GM18498 (cell line): ENCODE measurements around the gene KHDC4.
A peak's percentile ranks its signal among the peaks of the same experiment; 100 is the strongest.

Experiments used
- ATAC-seq: cut with Tn5 transposase; IDR thresholded peaks from one replicate; pipeline ENCODE4 v1.9.1; 2021; ENCODE audit warnings: mild to moderate bottlenecking, moderate library complexity; ENCODE audit not compliant: unreplicated experiment

Gene KHDC4

DNA sequence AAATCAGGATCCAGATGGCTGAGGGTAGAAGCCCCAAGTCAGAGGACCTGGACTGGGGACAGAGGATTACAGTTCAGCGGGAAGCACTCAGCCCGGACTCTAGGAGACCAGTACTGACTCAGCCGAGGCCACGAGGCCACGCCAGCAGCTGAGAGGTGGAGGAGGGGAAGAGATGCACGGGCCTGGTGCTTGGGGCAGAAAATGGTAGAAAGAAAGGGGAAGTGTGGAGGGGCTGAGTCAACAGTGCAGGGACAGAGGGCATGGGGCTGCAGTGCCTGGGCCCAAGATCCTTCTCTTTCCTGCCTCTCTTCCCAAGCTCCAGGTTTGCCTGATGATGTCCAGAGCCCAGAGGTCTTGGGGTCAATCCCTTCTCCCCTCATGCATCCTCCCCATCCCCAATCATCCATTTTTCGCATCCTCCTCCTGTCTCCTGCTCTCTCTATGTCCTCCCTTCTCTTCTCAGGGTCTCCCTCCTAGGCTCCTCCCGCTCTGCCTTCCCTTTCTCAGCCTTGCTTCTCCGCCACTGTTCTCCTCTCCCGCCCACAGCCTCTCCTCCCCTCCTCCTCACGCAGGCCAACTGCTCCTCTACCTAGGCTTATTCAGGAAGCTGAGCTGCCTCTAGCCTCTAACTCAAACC lies 36.4 kb upstream of the KHDC4 start:
- ATAC-seq = peak; percentile 56

DNA sequence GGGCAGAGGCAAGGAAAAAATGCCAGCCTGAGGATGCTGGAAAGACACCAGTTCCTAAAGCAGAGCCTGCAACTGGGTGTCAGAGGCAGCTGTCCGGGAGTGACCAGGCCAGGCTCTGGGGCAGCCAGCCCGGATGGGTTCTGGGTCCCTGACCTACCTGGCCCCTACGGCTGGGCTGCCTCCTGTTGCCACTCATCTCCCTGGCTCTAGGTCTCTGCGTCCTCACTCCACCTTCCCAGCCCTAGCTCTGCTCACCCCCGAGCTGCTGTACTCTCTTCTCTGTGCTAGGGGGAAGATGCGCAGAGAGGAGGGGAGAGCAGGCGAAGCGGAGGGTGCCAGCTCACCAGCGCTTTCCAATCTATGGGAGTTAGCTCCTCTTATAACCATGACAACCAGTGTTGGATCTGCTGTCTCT lies 35.2 kb upstream of the KHDC4 start:
- no peak for ATAC-seq

DNA sequence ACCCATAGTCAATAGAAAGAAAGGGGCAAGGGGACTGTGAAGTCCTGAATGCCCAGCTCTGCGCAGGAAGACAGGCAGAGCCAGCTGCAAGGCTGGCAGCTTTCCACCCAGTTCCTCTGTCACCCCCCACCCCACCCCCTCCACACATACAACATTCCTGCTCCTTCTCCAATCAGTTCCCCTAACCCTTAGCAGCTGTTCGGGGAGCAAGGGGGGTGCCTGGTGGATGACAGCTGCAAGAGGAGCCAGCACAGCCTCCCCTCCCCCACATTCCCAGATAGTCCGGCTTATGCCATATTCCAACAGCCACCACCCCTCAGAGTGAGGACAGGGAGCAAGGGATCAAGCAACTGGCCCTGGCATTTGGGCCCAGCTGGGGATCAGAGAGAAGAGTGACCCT lies 34.5 kb upstream of the KHDC4 start:
- no peak for ATAC-seq

DNA sequence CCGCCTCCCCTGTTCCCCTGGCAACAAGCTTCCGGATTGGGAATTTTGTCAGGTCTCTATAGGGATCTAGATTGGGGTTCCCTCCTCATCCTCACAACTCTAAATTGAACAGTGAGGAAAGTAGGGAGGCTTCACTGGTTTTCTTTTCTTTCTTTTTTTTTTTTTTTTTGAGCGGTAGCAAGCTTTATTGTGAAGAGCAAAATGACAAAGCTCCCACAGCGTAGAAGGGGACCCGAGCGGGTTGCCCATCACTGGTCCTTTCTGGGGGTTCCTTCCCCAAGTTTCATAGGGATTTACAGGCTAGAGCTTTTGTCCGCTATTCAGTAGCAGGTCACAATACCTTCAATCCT lies 33.8 kb upstream of the KHDC4 start:
- no peak for ATAC-seq

DNA sequence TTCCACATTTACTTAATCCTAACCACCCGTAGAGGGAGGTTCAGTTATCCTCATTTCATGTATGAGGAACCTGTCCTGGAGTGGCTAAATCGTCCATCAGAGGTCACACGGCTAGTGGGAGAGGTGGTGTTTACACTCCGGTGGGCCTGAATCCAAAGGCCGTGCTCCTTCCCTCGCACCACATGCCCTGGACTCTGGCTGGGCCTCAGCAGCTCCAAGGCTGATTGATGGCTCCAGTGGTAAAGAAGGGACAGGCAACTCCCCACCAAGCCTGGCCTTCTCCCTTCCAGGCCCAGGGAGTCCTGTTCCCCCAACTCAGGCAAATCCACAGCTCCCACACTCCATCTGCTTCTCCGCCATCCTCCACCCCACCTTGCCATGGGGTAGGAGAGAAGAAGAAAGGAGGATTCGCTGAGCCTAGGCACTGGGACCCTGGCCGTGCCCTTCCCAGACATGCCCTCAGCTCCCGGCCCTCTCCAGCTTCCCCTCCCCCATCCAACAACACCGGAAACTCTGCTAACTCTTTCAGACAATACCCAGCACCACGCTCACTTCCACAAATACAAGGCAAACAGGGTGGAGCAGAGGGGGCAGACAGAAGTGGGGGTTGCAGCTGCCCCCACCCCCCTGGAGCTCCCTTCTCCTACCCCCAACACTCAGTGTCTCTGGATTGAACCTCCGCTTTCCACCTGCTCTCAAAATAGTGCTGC lies 33.3 kb upstream of the KHDC4 start:
- ATAC-seq = no peak

DNA sequence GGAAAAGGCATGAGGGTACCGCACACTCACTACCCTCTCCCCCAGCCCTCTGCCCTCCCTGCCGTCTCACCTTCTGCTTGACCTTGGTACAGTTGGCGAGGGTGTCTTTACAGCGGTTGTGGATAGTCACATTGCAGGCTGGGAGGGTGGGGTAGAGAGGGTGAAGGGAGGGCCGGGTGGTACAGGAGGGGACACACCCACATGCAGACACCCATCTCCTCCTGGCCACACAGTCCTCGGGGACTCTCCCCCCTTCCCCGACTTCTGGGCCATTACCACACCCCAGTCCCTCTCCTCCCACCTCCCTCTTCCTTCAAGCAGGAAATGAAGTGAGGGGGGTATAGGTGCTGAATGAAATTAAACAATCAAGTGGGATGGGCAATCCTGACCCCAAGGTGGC lies 32.5 kb upstream of the KHDC4 start:
- no peak for ATAC-seq

DNA sequence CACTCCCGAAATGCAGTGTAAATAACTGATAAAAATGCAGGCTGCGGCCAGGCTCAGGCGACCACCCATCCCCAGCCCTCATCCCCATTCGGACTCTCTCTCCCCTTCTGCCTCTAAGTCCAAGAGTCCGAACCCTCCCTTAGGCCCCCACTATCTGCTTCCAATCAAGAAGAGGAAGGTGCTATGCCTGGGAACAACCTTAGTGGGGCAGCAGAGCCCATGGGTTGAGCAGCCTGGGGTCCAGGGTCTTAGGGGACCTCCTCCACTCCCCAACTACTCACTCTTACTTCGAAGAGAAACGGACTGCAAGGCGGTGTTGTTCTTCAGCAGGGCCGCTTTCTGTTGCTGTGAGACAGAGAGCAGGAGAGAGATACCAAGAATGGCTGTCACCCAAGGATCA lies 31.9 kb upstream of the KHDC4 start:
- no peak for ATAC-seq

DNA sequence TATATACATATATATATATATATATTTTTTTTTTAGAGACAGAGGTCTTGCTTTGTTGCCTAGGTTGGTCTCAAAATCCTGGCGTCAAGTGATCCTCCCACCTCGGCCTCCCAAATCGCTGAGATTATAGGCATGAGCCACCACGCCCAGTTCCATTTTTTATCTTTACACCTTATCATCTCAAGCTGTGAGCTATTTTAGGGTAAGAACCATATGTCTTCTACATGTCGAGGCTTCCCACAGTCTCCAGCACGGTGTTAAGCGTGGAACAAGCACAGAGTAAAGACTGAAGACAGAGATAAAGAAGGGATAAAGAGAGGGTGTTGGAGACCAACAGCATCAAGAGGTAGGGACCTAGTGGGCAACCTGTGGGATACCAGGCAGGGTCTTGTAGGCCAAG lies 30.0 kb upstream of the KHDC4 start:
- ATAC-seq = no peak

DNA sequence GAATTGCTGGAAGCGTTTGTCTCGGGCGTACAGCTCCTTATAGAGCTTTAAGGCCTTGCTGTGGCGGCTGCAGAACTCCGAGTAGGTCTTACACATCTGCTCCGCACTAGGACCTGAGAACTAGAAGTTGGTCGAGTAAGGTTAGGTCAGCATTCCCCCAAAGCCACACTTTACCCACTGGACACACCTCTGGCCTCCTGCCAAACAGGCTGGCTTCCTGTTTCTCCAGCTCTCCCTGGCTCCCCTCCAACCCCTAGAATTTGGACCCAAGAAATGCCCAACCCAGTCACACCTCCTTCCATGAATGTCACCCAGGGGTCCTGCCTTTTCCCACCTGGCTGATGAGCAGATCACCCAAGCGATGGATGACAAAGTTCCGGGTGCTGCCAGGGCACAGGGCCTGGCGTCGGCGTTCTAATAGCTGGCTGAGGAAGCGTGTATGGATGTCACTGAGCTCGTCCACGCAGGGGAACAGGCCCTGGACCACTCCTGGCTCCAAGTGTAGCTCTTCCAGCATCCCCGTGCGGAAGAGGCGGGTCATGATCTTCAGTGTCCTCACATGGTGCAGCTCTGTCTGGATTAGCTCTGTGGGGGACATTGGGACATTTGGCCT lies 28.5 kb upstream of the KHDC4 start:
- ATAC-seq = no peak

DNA sequence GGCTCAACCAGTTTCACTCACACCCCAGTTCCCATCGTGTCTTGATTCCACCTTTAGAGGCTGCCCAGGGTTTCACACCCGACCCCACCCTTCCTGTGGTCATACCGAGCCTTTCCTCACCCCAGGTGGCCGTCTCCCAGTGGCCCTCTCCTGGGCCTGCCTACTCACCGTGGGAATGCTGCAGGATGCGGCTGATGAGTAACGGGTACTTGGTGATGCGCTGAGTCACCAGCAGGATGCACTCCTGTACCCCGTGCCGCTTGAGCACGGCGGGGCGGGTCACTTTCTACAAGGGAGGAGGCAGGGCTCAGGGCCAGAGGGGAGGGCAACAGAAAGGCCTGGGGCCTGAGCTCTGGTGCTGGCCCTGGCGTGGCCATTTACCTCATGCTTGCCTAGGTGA lies 27.7 kb upstream of the KHDC4 start:
- ATAC-seq = no peak

DNA sequence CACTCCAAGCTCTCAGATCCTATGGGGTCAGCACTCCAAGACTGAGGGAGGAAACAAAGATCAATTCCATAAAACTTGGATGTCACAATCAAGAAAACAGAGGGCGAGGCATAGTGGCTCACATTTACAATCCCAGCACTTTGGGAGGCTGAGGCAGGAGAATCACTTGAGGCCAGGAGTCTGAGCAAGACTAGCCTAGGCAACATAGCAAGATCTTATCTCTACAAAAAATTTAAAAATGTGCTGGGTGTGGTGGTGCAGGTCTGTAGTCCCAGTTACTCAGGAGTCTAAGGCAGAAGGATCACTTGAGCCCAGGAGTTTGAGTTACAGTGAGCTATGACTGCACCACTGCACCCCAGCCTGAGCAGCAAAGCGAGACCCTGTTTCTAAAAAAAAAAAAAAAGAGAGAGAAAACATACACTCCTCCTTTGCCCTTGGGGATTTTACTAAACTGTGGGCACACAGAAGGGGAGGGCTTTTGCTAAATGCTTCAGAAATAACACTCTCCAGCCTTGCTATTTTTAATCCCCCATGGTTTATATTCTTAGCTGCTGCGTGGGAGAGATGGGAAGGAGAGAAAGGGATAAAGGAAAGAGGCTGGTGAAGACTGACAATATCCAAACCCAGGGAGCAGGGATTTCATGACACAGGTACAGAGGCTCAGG lies 26.0 kb upstream of the KHDC4 start:
- no peak for ATAC-seq

DNA sequence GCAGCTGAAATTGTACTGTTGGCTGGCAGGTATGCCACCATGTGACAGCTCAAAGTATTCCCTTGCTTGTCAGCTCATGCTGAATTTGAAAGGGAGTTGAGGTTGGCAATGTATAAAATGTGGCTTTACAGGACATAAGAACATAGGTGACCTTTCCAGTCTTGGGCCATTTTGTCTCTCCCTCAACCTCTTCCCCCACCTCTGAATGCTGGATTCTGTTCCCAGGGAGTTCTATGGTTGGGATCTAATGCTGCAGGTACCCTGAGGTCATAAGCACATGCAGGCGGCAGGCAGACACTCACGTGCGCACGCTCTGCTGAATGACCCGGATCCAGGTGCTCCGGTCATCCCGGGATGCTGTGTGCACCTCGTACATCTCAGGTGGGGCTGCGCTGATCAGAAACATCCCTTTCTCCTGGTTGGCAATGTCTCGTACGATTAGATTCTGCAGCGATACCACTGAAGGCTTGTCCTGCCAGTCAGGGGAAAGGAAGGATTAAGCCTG lies 23.2 kb upstream of the KHDC4 start:
- no peak for ATAC-seq

DNA sequence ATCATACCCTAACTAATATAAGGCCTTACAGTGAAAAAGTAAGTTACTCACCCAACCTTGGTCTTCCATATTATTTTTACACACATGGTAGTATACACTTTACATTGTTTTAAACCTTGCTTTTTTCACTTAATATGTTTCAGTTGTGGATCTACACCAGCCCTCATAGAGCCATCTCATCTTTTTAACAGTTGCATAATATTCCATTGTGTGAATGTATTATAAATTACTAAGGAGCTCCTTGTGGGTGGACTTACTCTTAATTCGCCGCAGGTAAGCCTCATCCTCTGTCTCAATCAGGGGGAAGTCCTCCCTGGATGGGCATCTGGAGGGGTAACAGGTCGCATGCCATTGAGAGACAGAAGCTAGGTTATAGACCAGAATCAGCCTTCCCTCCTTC lies 20.4 kb upstream of the KHDC4 start:
- ATAC-seq = no peak

DNA sequence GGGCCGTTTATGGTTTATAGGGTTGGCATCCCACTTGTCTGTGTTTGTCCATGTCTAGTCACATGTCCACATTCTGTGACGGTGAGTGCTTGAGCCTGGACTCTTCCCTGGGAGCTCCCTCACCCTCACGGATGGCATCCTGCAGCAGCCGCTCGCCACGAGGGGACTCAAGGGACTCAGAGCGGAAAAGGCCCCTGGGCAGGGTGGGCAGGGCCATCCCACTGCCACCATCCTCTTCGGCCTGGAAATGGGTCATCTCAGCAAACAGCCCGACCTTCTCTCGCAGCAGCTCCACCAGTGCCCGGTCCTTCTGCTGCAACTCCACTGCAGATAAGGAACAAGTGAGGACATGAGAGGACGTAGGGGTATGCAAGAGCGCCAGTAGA lies 18.3 kb upstream of the KHDC4 start:
- no peak for ATAC-seq

DNA sequence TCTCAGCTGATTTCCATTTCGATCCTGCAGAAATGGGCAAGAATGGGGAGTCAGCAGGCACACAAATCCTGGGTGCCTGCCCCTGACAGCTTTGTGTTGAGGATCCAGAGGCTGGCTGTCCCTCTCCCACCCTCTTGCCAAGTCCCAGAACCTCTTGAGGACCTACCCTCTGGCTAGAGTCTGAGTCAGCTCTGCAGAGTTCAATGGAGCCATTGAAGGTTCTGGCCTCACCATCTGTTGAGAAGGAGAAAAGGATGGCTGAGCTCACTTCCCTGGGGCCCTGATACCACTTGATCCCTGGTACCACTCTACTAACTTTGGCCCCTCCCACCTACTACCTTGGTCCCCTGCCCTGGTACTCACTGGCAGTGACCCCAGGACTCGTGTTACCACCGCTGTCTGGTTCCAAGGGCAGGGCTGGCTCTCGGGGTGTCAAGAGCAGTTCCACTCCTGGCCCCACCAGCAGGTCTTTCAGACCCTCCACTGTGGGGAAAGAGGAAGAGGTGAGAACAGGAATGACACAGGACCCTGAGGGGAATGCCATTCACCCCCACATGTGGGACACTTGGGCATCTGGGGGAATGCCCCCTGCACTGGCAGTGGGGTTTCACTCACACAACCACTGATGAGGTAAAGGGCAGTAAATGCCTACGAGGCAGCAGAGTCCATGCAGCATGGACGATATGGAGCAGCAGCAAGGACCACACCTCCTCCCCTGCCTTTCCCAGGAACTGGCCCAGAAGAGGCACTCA lies 17.7 kb upstream of the KHDC4 start:
- ATAC-seq = no peak

DNA sequence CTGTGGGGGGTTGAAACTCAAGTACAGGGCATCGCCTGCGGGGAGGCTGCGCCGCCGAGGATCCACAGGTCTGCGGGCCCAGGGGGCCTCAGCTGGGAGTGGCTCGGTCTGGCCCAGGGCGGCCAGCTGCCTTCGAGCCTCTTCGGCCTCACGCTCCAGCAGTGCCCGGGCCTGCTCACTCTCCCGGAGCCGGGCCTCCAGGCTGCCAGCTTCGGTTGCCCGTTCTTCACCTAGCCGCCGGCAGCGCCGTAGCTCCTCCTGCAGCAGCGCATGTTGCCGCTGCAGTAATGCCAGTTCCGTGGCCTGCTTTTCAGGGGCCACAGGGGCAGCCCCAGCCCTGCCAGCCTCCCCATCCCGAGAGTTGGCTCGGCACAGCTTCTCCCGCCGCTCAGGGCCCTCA lies 16.6 kb upstream of the KHDC4 start:
- ATAC-seq = no peak

DNA sequence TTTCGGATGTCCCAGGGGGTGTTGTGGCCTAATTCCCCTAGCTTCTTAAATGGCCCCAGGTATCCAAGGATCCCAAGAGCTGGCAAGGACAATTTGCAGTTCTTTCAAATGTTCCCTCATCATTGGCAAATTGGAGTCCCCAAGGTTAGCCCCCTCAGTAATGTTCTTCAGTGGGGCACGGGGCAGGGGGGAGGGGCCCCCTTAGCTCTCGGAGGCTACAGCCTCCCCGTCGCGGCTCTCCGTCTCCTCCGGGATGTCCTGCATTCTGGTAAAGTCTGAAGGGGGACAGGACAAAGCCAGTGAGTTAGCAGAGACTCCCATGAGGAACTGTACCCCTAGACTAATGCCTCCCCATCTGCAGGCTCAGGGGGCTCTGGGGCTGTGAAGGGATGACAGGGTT lies 13.5 kb upstream of the KHDC4 start:
- ATAC-seq = no peak

DNA sequence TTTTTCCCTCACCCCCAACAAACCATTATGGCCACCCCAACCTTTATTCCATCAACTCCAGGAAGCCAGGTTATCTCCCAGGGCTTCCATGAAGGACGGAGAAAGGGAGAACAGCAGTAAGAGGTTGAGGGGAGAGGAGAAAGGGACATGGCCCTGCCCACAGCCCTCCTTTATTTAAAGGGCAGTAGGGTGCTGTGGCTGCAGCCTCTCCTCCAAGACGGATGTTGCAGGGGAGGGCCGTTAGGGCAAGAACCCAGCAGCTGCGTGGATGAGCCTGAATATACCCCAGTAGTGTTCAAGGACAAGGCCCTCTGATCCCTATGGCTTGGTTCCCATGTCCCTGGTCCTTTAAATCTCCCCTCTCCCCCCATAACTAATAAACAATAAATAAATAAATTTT lies 13.1 kb upstream of the KHDC4 start:
- no peak for ATAC-seq

DNA sequence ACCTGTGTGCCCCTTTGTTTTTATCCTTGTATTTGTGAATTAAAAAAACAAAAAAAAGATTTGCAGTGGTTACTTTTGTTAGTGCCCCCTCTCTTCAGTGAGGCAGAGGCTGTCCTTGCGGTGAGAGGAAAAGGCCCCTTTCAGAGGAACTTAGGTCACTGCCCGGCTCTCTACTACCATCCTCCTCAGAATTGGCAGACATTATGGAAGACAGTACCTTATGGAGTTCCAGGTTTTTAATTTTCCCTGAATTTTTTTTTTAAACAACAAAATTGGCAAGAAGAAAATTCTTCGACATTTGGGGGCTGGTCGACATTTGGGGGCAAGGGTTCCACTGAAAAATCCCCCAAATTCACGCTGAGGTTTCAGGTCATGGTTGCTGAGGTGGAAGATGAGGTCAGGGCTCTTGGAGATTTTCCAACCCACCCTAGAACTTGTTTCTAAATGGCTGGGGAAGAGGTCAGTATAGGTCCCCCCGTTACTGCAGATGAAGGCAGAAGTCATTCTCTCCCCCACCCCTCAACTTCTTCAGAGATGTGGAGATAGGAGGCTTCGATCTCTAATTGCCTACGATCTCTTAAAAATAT lies 12.5 kb upstream of the KHDC4 start:
- ATAC-seq = peak; percentile 16

DNA sequence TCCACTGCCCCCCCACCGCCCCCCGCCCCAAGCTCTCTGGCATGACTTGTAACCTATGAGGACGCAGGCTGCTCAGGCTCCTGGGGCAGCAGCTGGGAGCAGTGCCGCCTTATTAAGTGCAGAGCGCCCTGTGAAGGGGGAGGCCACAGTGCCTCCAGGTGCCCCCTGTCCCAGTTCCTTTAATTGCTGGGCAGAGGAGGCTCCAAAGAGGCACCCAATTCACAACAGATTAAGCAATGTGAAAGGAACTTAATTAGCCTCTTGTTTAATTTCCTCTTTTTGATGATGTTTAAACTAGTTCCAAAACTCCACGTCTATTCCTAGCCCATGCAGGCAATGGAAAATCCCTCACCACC lies 10.2 kb upstream of the KHDC4 start:
- ATAC-seq = no peak

DNA sequence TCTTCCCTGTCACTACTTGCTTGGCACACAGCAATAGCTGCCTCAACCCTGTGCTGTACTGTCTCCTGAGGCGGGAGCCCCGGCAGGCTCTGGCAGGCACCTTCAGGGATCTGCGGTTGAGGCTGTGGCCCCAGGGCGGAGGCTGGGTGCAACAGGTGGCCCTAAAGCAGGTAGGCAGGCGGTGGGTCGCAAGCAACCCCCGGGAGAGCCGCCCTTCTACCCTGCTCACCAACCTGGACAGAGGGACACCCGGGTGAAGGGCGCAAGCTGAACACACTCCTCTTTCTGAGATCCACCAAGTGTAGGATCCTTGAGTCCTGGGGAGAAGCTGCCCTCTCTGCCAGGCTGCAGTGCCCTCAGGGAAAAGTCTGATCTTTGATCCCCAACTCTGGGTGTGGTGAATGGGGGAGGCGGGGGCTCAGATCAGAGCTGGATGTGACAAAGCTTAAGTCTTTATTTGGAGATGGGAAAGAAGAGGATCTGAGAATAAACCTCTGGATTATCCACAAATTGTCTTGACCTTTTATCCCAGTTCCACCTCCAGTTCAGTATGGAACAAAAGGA lies 8.4 kb upstream of the KHDC4 start:
- no peak for ATAC-seq
